Body of pancreas (tissue), 4 donors: ENCODE data around the gene RNU2-63P. TPM values are rescaled to one million over a fixed set of nuclear protein-coding genes. Genes with fewer than 3 reads are reported as not detected.
"Not testable (repeated sequence)": the region's sequence is repeated elsewhere in the genome, so short reads cannot be mapped to it uniquely, and the experiment has no call there.

Source experiments
- ATAC-seq: fragments of 150-250 bp; one replicate; pipeline ENCODE4 v1.9.1; 2016
- DNase-seq, 4 donors: peaks; one replicate each; pipeline ENCODE4 v3.0.0-alpha.2; 2019
- H3K27ac ChIP-seq, 4 donors: fragments of 200-600 bp; sonication (generic); 1 replicate in 3 of 4; 2 replicates in 1 of 4; pipeline versions ENCODE4 v1.5.1 to v1.6.1; 2016 to 2019; ENCODE audit warnings: mild to moderate bottlenecking in 1 of 4, mixed read lengths in 1 of 4, moderate library complexity in 1 of 4
- H3K27me3 ChIP-seq, 2 donors: fragments of 200-600 bp; sonication (generic); one replicate each; pipeline ENCODE4 v1.6.0; 2016; ENCODE audit warnings: mild to moderate bottlenecking in 1 of 2
- H3K36me3 ChIP-seq, 2 donors: fragments of 200-600 bp; sonication (generic); replicated peaks in 1 of 2; 2 replicates each; pipeline ENCODE4 v1.5.1; 2016; ENCODE audit warnings: low read depth in 2 of 2; ENCODE audit not compliant: insufficient read depth in 1 of 2
- H3K4me1 ChIP-seq: fragments of 200-600 bp; sonication (generic); one replicate; pipeline ENCODE4 v1.6.0; 2016
- H3K4me3 ChIP-seq, 2 donors: fragments of 200-600 bp; sonication (generic); 1 replicate in 1 of 2; 2 replicates in 1 of 2; pipeline ENCODE4 v1.5.1; 2016 to 2019
- H3K9me3 ChIP-seq, 3 donors: fragments of 200-600 bp; sonication (generic); 1 replicate in 2 of 3; 2 replicates in 1 of 3; pipeline ENCODE4 v1.5.1; 2016
- CTCF ChIP-seq, 7 experiments: fragments of 450-650 bp in 4 of 7; fragments of 200-600 bp in 3 of 7; sonication (generic) in 3 of 7; IDR thresholded peaks; one replicate each; pipeline ENCODE4 v1.5.1; 2016 to 2019; ENCODE audit warnings: antibody characterized with exemption in 7 of 7
- POLR2A ChIP-seq, 3 donors: fragments of 450-650 bp; IDR thresholded peaks; one replicate each; pipeline ENCODE4 v1.6.1; 2016; ENCODE audit warnings: antibody characterized with exemption in 3 of 3, mild to moderate bottlenecking in 2 of 3
- WGBS, 2 donors: methylation state at CpG; one replicate each; pipeline ENCODE4 v1.1.5; 2017; 5-methylcytosine and 5-hydroxymethylcytosine counted together
- intact Hi-C: fragments of 100-400 bp; cut with DNase I; formaldehyde crosslinking; loops from one replicate; pipeline ENCODE4 v1.15.1; 2023
- total RNA-seq, 2 donors: library from RNA; depleted of rRNA; stranded (reverse); fragments of >200 nt; gene quantifications; one replicate each; pipeline ENCODE4 v1.1.0, GENCODE V29; 2016

RNU2-63P gene
- total RNA-seq, 2 donors from 2014 or later: not detected

GRCh38 chr2:88006912-88007439 is 9.4 kb downstream of the RNU2-63P start:
- Histone ChIP-seq H3K27ac (no peak overlapping the region), H3K4me1 (no peaks in the 10 kb centered on the region), H3K36me3 (no peaks in the 10 kb centered on the region), H3K27me3 (no peaks in the 10 kb centered on the region), H3K4me3 (no peak overlapping the region), H3K9me3 (no peaks in the 10 kb centered on the region)
- intact Hi-C loops: no loop called here
- TF ChIP-seq CTCF (IDR thresholded peaks at IDR 0.05) (no peak), POLR2A (IDR thresholded peaks at IDR 0.05) (no peak)
- DNase-seq (no peak), ATAC-seq (no peak)
- 92 to 93% methylated on average over 16 of the region's 16 CpGs for WGBS, 2 donors

- Histone ChIP-seq H3K4me1 (no peaks in the 10 kb centered on the region), H3K9me3 (no peaks in the 10 kb centered on the region), H3K36me3 (no peaks in the 10 kb centered on the region), H3K4me3 (no peak overlapping the region), H3K27me3 (no peaks in the 10 kb centered on the region), H3K27ac (no peak overlapping the region)
- DNase-seq (no peak), ATAC-seq (no peak)
- intact Hi-C loops: no loop called here
- WGBS, 2 donors: 76 to 81% methylated on average over 6 of the region's 6 CpGs
- TF ChIP-seq POLR2A (IDR thresholded peaks at IDR 0.05) (no peak), CTCF (IDR thresholded peaks at IDR 0.05) (no peak)
These were observed 10.6 kb downstream of the RNU2-63P start for GRCh38 chr2:88005776-88006175.

- ATAC-seq (no peak), DNase-seq (no peak)
- Histone ChIP-seq H3K36me3 (no peaks in the 10 kb centered on the region), H3K27ac (no peak overlapping the region), H3K4me1 (no peaks in the 10 kb centered on the region), H3K4me3 (no peak overlapping the region), H3K9me3 (no peaks in the 10 kb centered on the region), H3K27me3 (no peaks in the 10 kb centered on the region)
- 57 to 72% methylated on average over 23 to 34 of the region's 34 CpGs for WGBS, 2 donors
- intact Hi-C loops: no loop called here
- TF ChIP-seq CTCF (IDR thresholded peaks at IDR 0.05) (no peak), POLR2A (IDR thresholded peaks at IDR 0.05) (no peak)
These were observed 13.1 kb downstream of the RNU2-63P start for GRCh38 chr2:88003074-88003755.

- DNase-seq: no peak
- H3K9me3 ChIP-seq: no peaks in the 10 kb centered on the region
- no peaks in the 10 kb centered on the region for H3K36me3 ChIP-seq
- H3K4me3 ChIP-seq: no peak overlapping the region
- 87 to 88% methylated on average over 6 of the region's 6 CpGs for WGBS, 2 donors
- ATAC-seq: no peak
- no peaks in the 10 kb centered on the region for H3K4me1 ChIP-seq
- no peak for TF ChIP-seq POLR2A (IDR thresholded peaks at IDR 0.05)
- TF ChIP-seq CTCF (IDR thresholded peaks at IDR 0.05): no peak
- no peak overlapping the region for H3K27ac ChIP-seq
- no peaks in the 10 kb centered on the region for H3K27me3 ChIP-seq
- intact Hi-C loops: no loop called here
These were observed 14.0 kb downstream of the RNU2-63P start for GRCh38 chr2:88002359-88002707.

- intact Hi-C loops, H3K27me3 ChIP-seq, H3K27ac ChIP-seq, DNase-seq, H3K4me1 ChIP-seq, H3K4me3 ChIP-seq, H3K9me3 ChIP-seq, ATAC-seq, H3K36me3 ChIP-seq: not testable (repeated sequence)
- 48 to 62% methylated on average over 3 of the region's 3 CpGs for whole genome bisulfite sequencing, 2 donors
These were observed 15.9 kb downstream of the RNU2-63P start for GRCh38 chr2:88000474-88000873.
